Bone marrow (tissue), 2 donors: ENCODE results near the gene SPDYE2B.
"Not testable (repeated sequence)": the region's sequence is repeated elsewhere in the genome, so short reads cannot be mapped to it uniquely, and the experiment has no call there.

Source experiments
- DNase-seq, 2 donors: peaks; one replicate each; lab custom pipeline; 2025; lab: John Stamatoyannopoulos, UW

SPDYE2B gene, protein sequence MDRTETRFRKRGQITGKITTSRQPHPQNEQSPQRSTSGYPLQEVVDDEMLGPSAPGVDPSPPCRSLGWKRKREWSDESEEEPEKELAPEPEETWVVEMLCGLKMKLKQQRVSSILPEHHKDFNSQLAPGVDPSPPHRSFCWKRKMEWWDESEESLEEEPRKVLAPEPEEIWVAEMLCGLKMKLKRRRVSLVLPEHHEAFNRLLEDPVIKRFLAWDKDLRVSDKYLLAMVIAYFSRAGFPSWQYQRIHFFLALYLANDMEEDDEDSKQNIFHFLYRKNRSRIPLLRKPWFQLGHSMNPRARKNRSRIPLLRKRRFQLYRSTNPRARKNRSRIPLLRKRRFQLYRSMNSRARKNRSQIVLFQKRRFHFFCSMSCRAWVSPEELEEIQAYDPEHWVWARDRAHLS

DNA sequence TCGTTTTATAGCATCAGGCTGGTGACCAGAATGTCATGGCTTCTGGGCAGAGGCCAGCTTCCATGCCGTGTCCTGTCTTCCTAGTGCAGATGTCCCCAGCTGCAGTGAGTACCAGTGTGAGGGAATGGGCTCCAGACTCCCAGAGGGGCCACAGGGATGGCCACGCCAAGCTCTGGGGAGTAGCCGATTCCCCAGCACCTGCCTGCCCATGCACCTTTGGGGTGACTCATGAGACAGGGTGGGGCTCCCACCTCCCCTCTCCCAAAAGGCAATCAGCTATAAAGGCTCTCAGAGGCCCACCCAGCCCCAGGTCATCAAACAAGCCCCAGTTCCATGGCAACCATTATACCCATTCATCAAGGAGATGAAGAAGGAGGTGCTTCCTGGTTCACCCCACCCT lies at the start of gene SPDYE2B:
SPDYE2B (plus strand) TSS at position 396 of the 400 bp plus-strand sequence. CDS start 2,030 bp downstream, outside the sequence.
- DNase-seq = not testable (repeated sequence)

DNA sequence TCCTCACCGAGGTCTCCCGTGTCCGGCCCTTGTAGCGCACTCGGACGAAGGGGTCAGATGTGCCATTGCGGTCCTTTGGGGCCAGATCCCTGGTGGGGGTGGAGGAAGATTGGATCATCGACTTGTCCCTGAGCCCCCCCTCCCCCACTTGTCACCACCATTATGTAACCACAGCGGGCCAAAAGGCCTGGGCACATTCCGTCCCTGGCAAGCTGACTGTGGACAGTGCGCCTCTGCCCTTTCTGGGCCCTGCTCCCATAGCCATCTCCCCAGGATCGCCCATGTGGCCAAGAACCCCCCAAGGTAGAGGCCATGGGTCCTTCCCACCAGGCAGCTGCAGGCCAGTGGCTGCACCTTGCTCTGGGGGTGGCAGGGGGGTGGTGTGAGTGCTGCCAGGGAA lies 47.8 kb upstream of the SPDYE2B start:
- not testable (repeated sequence) for DNase-seq

DNA sequence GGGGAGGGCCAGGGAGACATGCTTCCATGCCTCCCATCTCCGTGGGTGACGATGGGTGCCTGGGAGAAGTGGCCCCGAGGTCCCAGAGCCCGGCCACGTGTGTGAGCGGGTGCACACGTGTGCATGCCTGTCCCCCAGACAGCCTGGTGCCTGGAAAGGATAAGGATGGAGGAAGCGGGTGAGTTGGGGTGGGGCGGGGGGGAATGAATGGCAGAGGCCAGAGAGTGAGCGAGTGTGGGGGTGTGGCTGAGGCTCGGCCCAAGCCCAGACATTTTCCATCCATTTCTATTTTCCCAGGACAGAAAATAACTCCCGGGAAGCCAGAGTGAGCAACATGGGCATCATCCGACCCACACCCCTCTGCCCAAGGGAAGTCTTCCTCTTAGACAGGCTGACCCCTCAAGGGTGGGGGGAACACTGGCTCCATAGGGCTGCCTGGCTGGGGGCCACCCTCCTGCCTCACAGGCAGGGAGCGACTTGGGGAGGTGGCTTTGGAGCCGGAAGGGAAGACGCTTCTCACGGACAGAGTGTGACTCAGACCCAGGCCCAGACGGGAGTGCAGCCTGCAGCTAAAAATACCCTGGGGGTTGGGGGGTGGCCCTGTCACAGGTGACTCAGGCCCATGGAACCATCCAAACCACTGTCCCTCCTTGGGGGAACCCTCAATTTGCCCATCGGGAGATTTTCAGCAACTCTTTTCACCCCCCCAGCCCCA lies 45.5 kb upstream of the SPDYE2B start:
- DNase-seq = not testable (repeated sequence)

DNA sequence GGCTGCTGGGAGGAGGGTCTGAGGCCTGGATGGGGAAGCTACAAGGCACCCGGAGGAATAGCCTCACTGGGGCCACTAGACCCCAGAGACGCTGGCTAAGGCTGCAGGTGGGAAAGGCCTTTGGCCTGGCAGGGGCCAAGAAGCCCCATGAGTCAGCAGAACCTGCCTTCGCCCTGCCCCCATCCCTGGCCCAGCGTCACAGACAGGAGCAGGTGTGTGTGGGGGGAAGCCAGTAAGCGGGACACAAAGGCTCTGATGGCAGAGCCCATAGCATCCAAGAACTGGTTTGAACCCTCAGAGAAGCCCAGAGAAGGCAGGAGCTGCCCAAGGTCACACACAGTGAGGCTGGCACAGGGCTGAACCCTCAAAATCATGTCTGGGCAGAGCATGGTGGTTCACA lies 43.3 kb upstream of the SPDYE2B start:
- not testable (repeated sequence) for DNase-seq

DNA sequence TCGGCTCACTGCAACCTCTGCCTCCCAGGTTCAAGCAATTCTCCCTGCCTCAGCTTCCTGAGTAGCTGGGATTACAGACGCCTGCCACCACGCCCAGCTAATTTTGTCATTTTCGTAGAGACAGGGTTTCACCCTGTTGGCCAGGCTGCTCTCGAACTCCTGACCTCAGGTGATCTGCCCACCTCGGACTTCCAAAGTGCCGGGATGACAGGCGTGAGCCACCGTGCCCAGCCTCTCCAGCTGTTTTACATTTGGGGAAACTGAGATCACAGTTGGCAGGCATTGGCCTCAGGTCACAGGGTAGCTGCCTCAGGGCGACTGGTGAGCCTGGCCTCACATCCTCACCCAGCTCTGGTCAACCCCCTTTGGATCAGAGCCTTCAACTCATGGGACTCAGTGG lies 40.4 kb upstream of the SPDYE2B start:
- DNase-seq = not testable (repeated sequence)

DNA sequence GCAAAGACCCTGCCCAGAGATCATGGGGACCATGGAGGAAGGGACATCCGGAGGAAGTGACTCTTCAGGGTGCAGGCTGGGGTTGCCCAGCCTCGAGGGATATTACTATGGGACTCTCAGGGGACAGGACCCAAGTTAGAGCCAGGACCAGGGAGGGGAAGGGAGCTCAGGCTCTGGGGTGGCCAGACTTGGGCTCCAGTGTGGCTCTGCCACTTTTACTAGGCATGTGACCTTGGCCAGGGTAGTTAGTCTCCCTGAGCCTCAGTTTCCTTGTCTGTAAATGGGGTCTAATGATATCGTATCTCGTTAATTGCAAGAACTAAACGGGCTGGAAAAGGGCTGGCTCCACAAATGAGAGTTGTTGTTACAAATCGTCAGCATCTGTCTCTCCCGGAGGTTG lies 39.7 kb upstream of the SPDYE2B start:
- not testable (repeated sequence) for DNase-seq

DNA sequence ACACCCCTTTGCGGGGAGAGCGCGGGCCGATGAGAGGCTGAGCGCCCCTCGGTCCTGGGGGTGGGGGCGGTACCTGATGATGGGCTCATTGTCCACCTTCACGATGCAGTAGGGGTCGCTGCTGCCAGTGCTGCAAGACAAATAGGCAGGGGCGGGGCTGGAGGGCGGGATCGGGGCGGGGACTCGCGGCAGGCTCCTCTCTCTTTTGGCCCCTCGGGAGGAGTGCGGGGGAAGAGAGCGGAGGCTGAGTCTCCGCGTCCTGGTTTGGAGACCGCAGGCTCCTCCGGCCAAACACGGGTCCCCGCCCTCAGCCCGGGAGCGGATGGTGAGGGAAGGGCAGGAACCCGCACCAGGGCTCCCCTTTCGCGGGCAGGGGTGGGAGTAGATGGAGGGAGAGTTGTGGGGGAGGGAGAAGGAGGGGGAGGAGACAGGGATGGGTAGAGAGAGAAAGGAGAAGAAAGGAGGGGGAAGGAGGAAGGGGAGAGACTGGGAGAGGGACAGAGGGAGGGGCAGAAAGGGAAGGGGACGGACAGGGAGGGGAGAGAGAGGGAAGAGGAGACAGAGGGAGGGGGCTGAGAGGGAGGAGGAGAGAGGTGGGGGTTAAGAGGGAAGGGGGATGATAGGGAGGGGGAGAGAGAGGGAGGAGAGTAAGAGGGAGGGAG lies 39.0 kb upstream of the SPDYE2B start:
- not testable (repeated sequence) for DNase-seq

DNA sequence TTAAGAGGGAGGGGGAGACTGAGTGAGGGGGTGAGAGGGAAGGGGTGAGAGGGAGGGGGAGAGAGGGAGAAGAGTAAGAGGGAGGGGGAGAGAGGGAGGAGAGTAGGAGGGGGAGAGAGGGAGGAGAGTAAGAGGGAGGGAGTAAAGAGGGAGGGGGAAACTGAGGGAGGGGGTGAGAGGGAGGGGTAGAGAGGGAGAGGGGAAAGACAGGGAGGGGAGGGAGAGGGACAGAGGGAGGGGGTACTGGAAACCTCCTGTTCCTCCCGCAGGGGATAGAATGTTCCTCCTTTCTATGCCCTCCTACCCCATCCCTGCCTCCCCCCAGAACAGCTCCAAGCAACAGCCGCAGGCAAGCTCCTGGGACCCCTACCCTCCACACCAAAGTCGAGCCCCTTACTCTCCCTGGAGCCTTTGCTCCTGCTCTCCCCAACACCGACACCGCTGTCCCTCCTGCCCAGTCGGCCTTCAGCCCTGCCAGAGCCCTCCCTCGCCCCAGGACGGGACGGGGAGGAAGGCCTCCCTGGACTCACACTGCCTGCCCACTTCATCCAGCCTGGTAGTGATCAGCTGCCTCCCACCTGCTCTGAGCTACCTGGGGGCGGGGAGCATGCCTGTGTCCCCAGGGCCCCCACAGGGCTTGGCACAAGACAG lies 38.3 kb upstream of the SPDYE2B start:
- DNase-seq = not testable (repeated sequence)

DNA sequence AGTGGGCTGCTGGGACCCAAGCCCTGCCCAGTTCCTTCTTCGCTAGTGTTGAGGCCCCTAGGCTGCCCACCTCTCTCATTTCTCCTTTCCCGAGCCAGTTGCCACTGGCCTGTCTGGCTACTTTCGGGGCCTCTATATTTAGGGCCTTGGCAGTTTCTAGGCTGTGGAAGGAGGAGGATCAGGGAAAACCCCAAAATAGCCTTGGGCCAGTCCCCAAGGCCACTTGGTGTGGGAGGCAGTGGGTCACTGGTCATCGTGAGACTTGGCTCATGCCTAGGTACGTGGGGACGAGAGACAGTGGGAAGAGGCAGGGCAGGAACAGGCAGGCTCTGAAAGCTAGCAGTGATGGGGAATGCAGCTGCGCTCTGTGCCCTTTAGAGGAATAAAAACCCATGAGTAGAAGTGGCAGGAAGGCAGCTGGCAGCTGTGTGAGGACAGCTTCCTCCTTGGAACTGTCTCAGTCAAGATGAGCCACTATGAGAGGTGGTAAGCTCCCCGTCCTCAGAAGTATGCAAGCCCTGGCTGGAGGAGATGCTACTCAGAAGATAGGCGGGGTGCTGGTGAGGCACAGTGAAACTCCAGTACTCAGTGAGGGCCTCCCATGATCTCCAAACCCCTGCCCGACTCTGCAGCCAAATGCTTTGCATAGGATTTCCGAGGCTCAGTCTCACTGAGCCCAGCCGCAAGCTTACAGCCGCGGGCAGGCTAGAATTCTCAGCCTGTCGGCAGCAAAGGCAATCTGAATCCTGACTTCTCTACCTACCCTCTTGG lies 36.4 kb upstream of the SPDYE2B start:
- not testable (repeated sequence) for DNase-seq

DNA sequence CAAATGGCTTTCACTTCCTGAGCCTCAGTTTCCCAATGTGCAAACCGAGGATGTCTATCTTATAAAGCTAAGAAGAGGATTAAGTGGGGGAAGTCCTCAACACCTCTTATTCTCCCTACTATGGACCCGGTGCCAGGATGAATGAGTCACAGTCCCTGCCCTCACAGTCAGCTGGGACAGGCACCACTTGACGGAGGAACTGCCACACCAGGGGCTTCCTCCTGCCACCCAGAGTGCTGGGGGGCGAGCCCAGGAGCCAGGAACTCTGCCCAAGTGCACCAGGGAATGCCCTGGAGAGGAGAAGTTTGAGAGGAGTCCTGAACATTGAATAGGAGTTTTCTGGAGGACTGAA lies 35.8 kb upstream of the SPDYE2B start:
- DNase-seq = not testable (repeated sequence)

DNA sequence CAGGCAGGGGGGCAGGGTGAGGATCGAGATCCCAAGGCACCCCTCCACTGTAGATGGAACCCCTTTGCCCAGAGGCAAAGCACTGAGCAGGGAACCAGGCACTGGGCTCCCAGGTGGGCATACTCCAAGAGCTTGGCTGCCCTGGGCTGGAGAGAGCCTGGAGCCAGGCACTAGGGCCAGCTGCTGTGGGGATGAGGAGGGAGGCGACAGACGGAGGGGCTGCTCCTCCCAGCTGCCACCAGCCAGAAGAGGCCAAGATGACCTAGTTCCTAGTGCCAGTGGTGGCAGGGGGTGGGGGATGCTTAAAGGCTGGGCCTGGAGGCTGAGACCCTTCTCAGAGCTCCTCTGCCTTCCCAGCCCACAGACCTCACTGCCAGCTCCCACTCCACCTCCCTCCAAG lies 35.2 kb upstream of the SPDYE2B start:
- DNase-seq = not testable (repeated sequence)

DNA sequence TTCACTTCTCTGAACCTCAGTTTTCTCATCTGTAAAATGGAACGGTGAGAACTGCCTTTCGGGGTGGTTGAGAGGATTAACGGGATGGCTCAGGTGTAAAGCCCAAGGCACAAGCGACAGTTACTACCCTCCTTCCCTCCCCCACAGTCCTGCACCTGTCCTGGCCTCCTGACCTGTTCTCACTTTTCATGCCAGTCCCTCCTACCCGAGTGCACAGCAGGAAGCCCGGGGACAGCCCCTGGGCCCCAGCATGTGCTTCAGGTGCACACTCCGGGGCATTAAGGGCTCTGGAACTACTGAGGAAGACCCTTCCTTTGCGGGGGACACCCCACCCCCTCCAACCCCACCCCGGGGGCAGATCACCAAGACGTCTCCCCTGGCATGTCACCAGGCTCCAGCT lies 34.2 kb upstream of the SPDYE2B start:
- DNase-seq = not testable (repeated sequence)

DNA sequence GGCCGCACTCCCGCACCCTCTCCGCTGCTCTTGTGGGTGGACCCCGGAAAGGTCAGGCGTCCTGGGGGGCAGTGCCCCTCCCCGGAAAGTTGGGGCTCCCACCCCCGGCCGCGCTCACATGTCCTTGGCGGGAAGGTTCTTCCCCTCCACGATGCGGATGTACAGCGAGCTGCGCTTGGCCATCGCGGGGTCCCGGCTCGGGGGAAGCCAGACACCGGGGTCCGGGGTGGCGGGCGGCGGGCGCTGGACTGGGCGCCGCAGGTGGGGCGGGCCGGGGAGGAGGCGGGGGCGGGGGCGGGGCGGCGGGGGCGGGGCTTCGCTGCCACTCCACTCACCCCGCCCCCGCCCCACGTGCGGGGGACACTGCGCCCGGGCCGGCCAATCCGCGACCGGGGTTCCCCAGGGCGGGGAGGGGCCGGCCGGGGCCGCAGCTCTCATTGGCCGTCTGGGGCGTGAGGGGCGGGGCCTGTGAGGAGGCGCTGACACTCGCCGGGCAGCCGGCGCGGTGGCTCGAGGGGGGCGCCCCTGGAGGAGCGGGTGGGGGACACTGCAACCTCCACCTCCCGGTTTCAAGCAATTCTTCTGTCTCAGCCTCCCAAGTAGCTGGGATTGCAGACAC lies 33.5 kb upstream of the SPDYE2B start, which contains the start of gene RASA4:
RASA4 (minus strand) TSS at position 250 of the 619 bp plus-strand sequence; CDS start at position 183, 67 bp downstream.
- DNase-seq = not testable (repeated sequence)

DNA sequence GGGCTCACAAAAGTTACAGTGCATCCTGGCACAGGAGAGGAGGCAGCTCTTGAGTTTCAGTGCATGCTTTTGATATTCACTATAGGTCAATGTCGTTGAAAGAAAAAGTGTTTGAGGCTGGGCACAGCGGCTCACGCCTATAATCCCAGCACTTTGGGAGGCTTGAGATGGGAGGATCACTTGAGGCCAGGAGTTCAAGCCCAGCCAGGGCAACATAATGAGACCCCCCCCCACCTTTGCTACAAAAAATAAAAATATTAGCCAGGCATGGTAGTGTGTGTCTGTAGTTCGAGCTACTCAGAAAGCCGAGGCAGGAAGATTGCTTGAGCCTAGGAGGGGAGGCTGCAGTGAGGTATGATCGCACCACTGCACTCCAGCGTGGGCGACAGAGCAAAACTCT lies 32.0 kb upstream of the SPDYE2B start:
- not testable (repeated sequence) for DNase-seq

DNA sequence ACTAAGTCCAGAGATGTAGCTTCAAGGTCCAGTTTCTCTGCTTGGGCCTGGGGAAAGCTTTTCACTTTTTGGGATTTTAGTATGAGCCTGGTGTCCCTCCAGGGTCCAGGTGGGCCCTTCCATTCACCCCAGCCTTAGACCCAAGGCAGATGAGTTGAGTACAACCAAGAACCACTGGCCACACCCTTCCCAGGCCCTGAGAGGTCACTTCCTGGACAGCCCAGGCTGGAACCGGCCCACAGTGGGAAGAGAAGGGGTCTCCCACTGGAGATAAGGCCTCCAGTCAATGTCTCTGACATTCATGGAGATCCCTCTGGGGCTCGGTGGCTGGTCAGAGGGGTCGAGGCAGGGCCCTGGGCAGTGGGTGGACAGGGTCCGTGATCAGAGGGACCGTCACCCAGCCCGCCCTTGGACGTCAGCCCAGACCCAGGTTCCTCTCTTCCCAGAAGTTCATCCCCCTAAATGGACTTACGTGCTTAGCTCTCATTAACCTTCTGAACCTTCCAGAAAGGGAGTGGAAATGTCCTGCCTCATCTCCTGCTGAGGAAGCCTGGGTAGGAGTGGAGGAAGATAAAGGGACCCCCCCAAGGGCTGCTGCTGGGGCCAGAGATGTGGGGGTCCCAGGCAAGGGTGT lies 22.7 kb upstream of the SPDYE2B start:
- DNase-seq = not testable (repeated sequence)

DNA sequence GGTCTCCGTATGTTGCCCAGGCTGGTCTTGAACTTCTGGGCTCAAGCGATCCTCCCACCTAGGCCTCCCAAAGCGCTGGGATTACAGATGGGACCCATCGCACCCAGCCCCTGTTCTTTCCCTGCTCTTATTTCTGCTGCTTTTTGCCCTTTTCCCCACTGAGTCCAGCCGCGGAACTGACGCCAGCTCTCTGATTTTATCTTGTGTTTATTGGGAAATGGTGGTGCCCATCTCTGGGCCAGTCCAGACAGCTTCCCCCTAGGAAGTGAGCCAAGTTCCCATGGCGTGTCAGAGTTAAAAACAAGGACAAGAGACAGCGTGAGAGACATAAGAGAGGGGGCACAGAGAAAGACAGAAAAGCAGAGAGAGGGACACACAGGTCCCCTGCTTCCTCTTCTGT lies 19.5 kb upstream of the SPDYE2B start:
- DNase-seq = not testable (repeated sequence)

DNA sequence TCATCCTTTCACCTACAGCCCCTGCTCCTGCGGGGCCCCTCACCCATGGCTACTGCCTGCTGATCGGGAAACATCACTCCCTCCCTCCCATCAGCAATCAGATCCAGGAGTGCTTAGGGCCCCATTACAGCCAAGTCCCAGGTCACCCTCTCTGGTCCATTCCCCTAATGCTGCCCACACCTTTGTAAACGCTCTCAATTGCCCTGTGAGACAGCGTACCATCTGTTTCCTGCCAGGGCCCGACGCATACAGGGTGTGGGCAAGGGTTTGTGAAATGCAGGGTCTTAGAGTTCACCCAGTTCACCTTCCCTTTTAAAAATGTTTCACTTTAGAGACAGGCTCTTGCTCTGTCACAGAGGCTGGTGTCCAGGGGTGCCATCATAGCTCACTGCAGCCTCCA lies 15.8 kb upstream of the SPDYE2B start:
- not testable (repeated sequence) for DNase-seq

DNA sequence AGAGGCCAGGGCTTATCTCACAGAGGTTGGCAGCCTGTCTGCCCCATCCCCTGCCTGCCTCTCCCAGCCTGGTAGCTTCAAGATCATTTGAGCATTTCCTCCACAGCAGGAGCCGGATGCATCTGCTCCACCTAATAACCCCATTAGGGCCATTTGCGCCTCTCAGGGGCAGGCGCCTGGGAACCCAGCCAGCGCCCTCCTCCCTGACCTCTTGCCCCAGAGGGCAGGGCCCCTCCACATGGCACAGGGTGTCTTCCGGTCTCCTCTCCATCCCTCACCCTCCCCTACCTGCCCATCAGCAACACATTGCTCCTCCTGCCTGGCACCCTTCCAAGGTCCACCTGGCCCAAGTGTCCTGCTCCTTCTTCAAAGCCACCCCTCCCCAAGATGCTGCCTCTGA lies 14.8 kb upstream of the SPDYE2B start:
- not testable (repeated sequence) for DNase-seq

DNA sequence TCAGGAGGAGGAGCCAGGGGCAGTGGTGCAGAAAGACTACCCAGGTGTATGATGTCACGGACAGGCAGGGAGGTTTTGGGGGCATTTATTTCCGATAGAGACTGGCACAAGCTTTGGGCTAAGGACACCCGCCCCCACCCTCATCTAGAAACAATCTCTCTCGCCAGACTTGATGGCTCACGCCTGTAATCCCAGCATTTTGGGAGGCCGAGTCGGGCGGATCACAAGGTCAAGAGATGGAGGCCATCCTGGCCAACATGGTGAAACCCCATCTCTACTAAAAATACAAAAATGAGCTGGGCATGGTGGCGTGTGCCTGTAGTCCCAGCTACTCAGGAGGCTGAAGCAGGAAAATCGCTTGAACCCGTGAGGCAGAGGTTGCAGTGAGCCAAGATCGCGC lies 13.2 kb upstream of the SPDYE2B start:
- not testable (repeated sequence) for DNase-seq

DNA sequence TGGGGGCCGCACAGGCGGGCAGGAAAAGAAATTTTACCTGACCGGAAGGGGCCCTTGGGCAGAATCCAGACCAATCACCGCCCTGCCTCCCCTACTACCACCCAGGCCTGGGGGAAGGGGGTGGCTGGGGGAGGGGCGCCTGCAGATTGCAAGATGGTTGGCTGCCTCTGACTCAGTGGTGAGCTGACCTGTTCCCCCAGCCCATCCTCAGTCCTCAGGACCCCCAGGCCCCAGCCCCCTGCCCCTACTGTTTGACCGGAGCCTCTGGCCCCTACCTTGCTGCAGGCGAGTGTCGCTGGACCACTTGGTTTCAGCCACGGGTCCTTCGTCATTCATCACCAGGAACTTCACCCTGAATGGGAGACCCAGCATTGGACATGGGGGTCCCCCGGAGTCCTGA lies 11.3 kb upstream of the SPDYE2B start:
- DNase-seq = not testable (repeated sequence)
